Measurements from ENCODE around the gene CHPF2.

Gene CHPF2

DNA sequence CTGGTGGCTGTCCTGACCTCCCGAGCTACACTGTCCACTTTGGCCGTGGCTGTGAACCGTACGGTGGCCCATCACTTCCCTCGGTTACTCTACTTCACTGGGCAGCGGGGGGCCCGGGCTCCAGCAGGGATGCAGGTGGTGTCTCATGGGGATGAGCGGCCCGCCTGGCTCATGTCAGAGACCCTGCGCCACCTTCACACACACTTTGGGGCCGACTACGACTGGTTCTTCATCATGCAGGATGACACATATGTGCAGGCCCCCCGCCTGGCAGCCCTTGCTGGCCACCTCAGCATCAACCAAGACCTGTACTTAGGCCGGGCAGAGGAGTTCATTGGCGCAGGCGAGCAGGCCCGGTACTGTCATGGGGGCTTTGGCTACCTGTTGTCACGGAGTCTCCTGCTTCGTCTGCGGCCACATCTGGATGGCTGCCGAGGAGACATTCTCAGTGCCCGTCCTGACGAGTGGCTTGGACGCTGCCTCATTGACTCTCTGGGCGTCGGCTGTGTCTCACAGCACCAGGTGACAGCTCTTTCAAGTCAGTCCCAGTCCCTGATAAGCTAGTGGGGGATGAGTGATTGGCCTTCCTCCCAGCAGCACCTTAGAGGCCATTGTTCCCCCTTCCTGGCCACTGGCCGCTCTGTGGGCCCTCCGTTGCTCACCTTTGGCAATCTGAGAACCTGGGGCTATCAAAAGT is 3.0 kb downstream of the CHPF2 start:
- DNase-seq: no peak

- DNase-seq: no peak
Measured at GRCh38 chr7:151236406-151236805, 4.1 kb downstream of the CHPF2 start.

DNA sequence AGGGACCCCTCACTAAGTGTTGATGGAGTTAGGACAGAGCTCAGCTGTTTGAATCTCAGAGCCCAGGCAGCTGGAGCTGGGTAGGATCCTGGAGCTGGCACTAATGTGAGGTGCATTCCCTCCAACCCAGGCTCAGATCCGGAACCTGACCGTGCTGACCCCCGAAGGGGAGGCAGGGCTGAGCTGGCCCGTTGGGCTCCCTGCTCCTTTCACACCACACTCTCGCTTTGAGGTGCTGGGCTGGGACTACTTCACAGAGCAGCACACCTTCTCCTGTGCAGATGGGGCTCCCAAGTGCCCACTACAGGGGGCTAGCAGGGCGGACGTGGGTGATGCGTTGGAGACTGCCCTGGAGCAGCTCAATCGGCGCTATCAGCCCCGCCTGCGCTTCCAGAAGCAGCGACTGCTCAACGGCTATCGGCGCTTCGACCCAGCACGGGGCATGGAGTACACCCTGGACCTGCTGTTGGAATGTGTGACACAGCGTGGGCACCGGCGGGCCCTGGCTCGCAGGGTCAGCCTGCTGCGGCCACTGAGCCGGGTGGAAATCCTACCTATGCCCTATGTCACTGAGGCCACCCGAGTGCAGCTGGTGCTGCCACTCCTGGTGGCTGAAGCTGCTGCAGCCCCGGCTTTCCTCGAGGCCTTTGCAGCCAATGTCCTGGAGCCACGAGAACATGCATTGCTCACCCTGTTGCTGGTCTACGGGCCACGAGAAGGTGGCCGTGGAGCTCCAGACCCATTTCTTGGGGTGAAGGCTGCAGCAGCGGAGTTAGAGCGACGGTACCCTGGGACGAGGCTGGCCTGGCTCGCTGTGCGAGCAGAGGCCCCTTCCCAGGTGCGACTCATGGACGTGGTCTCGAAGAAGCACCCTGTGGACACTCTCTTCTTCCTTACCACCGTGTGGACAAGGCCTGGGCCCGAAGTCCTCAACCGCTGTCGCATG is 5.2 kb downstream of the CHPF2 start:
- DNase-seq: no peak

DNA sequence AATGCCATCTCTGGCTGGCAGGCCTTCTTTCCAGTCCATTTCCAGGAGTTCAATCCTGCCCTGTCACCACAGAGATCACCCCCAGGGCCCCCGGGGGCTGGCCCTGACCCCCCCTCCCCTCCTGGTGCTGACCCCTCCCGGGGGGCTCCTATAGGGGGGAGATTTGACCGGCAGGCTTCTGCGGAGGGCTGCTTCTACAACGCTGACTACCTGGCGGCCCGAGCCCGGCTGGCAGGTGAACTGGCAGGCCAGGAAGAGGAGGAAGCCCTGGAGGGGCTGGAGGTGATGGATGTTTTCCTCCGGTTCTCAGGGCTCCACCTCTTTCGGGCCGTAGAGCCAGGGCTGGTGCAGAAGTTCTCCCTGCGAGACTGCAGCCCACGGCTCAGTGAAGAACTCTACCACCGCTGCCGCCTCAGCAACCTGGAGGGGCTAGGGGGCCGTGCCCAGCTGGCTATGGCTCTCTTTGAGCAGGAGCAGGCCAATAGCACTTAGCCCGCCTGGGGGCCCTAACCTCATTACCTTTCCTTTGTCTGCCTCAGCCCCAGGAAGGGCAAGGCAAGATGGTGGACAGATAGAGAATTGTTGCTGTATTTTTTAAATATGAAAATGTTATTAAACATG is 6.0 kb downstream of the CHPF2 start:
- DNase-seq: no peak

- DNase-seq: no peak
Measured at GRCh38 chr7:151238924-151239836, 6.9 kb downstream of the CHPF2 start.

- no peak for DNase-seq
Measured at GRCh38 chr7:151239837-151240459, 7.7 kb downstream of the CHPF2 start.

DNA sequence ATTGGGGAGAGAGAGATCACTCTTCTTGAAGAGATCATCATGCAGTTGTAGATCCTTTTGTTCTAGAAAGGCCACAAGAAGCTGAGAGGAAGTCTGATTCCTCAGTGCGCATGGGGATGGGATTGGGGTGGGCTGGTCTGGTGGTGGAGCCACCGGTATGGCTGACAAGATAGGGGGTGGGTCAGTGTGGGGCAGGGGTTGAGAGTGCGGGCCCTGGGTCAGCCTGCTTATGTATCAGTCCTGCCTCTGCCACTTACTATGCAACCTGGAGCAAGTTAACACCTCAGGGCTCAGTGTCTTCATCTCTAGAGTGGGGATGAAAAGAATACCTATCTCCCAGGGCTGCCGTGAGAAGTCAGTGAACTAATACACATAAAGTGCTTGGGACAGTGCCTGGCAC is 8.3 kb downstream of the CHPF2 start:
- no peak for DNase-seq

- DNase-seq: no peak
Measured at GRCh38 chr7:151240942-151241754, 8.9 kb downstream of the CHPF2 start.

- no peak for DNase-seq
Measured at GRCh38 chr7:151241755-151242096, 9.4 kb downstream of the CHPF2 start.

- DNase-seq: no peak
Measured at GRCh38 chr7:151242159-151243044, 10.1 kb downstream of the CHPF2 start.

DNA sequence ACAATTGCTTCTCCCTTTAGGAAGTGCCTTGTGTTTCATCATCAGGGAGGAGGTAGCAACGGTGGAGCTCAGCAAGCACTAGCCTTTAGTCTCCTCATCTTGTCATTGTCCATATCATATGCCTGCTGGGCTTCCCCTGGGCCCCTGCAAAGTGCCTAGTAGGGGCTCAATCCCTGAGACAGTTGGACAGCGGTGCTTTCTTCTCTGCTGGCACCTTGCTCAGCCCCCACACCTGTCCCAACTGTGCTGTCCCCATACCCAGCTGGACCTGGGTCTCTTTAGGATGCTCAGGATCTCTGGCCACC is 10.7 kb downstream of the CHPF2 start:
- DNase-seq: no peak

DNA sequence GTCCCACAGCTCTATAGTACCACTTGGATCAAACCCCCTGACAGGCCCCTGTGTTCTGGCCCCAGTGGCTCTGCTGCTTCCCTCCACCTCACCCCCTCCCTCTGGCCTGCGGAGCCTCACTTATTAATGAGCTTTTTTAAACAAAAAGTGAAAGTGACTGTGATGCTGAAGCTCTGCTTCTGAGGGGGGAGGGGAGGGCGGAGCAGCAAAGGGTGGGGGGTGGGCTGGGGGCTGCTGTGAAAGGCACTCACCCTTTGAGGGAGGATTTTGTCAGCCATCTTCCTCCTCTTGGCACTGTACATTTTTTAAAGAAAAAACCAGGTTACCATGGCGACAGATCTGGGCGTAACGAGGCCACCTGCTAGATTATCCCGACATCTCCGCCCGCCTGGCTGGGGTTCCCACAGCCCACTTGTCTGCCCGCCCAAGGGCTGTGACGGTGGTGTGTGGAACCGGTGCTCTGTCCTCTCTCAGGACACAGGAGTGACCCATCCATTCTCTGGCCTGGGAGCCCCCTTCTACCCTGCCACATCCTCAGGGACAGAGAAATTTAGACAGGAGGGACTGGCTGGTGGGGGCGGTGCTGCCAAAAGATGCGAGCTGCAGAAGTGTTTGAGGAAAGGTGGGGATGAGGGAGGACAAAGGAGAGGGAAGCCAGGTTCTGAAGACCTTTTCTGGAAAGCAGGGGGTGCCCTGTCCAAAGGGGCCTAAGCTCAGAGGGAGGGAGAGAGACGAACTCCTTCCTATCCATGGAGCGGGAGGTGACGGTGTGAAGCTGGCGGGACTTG is 11.3 kb downstream of the CHPF2 start:
- peak; percentile 45 for DNase-seq

GRCh38 chr7:151244196-151244840 is 12.0 kb downstream of the CHPF2 start:
- DNase-seq: peak; percentile 70

DNA sequence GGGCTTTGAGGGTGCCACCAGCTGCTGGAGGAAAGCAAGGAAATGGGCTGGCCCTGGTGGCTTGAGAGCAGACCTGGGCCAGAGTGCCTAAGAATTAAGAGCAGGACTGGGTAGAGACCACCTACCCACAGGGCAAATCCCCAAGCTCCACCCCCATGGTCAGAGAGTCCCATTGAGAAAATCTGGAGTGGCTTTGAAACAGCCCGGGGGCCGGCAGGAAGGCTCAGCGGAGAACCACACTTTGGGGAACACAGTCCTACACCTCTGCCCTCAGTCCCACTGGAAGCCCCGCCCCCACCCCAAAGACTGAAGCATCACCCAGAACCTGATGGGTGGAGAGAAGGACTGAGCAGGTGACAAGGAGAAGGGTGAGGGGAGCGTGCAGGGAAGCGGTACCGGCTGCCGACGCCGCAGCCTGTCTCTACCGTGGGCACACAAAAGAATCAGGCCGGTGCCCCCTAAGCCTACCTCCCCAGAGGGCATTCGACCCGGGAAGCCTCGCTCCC is 12.6 kb downstream of the CHPF2 start:
- DNase-seq: no peak

DNA sequence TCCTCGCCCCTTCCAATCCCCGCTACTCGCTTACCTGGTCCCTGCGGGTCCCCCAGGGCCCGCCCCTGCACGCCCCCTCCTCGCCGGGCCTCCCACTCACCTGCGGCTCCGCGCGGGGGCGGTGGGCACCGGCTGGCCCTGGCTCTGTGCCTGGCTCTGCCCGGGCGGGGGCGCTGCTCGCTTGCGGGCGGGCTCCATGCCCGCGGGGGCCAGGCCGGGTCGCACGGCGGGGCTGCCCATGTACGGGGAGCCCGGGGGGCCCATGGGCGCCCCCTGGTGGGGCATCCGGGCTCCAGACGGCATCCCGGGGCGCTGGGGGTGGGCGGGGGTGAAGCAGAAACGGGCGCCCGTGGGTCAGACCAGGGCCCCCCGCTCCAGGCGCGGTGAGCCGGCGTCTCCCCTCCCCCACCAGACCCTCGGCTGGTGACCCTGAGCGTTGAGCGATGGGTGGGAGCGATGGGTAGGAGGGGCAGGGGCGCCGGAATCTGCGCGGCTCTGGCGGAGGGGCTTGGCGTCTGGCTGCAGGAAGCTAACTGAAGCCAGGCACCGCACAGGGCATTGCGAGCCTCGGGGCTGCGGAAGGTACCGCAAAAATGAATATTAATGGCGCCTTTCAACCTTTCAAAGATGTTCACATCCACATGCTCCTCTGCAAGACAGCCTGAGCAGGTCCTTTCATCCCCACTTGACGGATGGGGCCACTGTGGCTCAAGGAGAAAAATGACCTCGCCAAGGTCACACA is 13.2 kb downstream of the CHPF2 start:
- peak; percentile 73 for DNase-seq

DNA sequence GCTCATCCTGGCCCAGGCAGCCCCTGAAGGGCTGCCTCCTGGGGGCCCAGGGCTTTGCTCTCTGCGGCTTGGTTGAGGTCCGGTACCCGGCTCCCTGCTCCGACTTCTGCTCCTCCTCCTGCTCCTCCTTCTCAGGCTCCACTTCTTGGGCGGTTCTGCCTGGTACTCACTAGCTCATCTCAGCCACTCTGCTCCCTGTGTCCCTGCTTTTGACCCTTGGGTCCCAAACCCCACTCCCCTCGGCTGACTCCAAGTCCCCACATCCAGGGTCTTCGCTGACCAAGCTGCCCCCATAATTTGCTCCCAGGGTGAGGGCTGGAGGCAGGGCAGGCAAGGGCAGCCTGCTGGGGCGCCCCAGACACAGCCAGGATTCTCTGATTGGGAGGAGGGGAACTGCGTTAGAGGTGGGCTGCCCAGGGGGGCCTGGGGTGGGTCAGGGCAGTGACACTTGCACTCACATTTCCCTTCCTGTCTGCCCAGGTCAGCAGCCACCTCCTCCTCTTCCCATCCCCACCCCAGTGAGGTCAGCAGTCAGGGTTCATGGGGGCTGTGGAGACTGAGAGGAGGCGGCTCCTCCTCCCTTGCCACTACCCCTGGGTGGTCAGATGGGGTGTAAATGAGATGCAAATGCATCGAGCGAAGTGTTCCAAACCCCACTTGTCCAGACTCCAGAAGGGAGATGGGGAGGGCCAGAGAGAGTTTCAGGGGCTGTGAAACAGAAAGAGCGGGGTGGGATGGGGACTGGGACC is 14.0 kb downstream of the CHPF2 start:
- no peak for DNase-seq

DNA sequence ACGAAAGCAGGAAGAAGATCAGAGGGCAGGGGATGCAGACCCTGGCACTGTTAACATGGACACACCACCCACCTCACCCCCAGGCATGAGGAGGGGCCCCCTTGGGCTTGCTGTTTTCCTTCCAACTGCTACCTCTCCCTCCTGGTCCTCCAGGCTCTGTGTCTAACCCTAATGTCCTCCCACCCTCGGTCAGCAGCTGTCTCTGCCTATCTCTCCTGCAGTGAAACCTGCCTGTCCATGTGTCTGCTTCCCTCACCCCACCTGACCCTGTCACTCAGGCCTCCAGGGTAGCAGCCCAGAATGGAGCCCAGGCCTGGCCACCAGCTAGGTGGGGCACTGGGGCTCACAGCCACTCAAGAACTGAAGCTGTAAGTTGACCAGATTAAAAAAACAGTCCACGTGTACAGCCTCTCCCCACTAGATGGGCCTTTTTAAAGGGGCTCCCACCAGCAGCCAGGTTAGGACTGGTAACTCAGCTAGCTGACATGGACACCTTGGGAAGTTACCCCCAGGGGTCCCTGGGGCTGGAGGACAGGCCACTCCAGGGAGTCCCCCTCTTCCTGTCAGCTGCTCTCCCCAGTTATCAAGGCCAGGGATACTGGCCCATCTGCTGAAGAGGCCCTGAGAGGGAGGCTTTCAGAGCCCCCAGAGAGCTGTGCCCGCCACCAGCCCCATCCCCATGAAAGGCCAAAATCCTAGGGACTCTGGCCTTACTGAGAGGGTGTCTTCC is 14.7 kb downstream of the CHPF2 start:
- no peak for DNase-seq
